ENCODE data around the gene EXOC6B. TPM values are rescaled to one million over a fixed set of nuclear protein-coding genes. Genes with fewer than 3 reads are reported as not detected.

The EXOC6B gene
- total and polyA plus RNA-seq, 12 donors, result 16.3 to 243 (median 144) TPM

DNA sequence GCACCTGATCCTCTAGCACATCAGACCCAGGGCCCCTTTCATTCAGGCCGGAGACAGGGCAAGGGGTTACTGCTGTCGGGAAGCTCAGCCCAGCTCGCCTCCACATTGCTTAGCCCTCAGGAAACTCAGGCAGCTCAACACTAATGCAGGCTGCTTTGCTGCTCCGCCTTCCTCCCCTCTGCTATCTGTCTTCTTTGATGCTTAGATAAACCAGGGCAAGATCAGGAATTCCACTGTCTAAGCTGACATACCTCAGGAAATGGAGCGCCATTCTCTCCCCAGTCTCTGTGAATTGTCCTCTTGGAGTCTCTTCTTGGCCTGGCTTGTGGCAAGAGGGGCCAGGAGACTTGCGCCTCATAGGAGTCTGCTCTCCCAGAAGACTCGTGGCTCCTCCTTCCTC is 25.5 kb upstream of the EXOC6B start:
- H3K27me3 ChIP-seq, result peaks cover 0 to 9% (median 4%) of the 10 kb centered on the region in 7 donors
- H3K36me3 ChIP-seq, result no peaks in the 10 kb centered on the region
- ATAC-seq (peak in 1 of 8 donors; percentile 41), DNase-seq (no peak)
- no peaks in the 10 kb centered on the region for H3K4me1 ChIP-seq
- no peak overlapping the region for H3K4me3 ChIP-seq
- H3K9me3 ChIP-seq, result no peaks in the 10 kb centered on the region
- no peak for TF ChIP-seq CTCF (IDR thresholded peaks at IDR 0.05)
- intact Hi-C loops (cut with DNase I), result loop anchor here in 1 of 10 donors (5.0 kb wide), 1 partner anchor 84 kb away; no protein-coding TSS in a partner anchor
- H3K27ac ChIP-seq, result no peak overlapping the region
- WGBS, 2 donors, result 61 to 63% methylated on average over 7 of the region's 7 CpGs

- no peaks in the 10 kb centered on the region for H3K4me1 ChIP-seq
- H3K9me3 ChIP-seq, result no peaks in the 10 kb centered on the region
- no peak overlapping the region for H3K4me3 ChIP-seq
- no peaks in the 10 kb centered on the region for H3K36me3 ChIP-seq
- 64 to 88% methylated on average over 1 of the region's 1 CpG for WGBS, 2 donors
- H3K27me3 ChIP-seq, result peaks cover 0 to 7% (median 0%) of the 10 kb centered on the region in 7 donors
- no peak for ATAC-seq
- intact Hi-C loops (cut with DNase I), result no loop called here
- no peak for TF ChIP-seq CTCF (IDR thresholded peaks at IDR 0.05)
- DNase-seq, result no peak
- H3K27ac ChIP-seq, result no peak overlapping the region
Observed at GRCh38 chr2:72849138-72849462, 23.3 kb upstream of the EXOC6B start.

GRCh38 chr2:72848436-72849137 is 22.8 kb upstream of the EXOC6B start:
- intact Hi-C loops (cut with DNase I), result no loop called here
- ATAC-seq (no peak), DNase-seq (no peak)
- H3K4me1 ChIP-seq, result no peaks in the 10 kb centered on the region
- WGBS, 2 donors, result 93 to 94% methylated on average over 3 of the region's 3 CpGs
- no peak for TF ChIP-seq CTCF (IDR thresholded peaks at IDR 0.05)
- no peak overlapping the region for H3K4me3 ChIP-seq
- H3K27ac ChIP-seq, result no peak overlapping the region
- no peaks in the 10 kb centered on the region for H3K36me3 ChIP-seq
- no peaks in the 10 kb centered on the region for H3K9me3 ChIP-seq
- peaks cover 0 to 7% (median 0%) of the 10 kb centered on the region in 7 donors for H3K27me3 ChIP-seq

GRCh38 chr2:72847534-72848315 is 21.9 kb upstream of the EXOC6B start:
- Histone ChIP-seq H3K36me3 (no peaks in the 10 kb centered on the region), H3K4me1 (no peaks in the 10 kb centered on the region), H3K4me3 (no peak overlapping the region), H3K9me3 (no peaks in the 10 kb centered on the region), H3K27ac (no peak overlapping the region), H3K27me3 (peaks cover 0 to 7% (median 0%) of the 10 kb centered on the region in 7 donors)
- TF ChIP-seq CTCF (IDR thresholded peaks at IDR 0.05), result no peak
- ATAC-seq (no peak), DNase-seq (no peak)
- WGBS, 2 donors, result 76 to 80% methylated on average over 3 of the region's 3 CpGs
- intact Hi-C loops (cut with DNase I), result no loop called here

Measured in heart right ventricle (tissue), 16 donors.